Osteoblast (primary cell): ENCODE measurements around the gene ZNF212. TPM values are rescaled to one million over a fixed set of nuclear protein-coding genes. Genes with fewer than 3 reads are reported as not detected.

Experiments used
- DNase-seq: peaks from one replicate; pipeline ENCODE4 v3.0.0; 2011; ENCODE audit warnings: low spot score, mixed read lengths; ENCODE audit not compliant: insufficient read length; ENCODE audit errors: missing footprints
- H2AFZ ChIP-seq: 2 replicates; pipeline ENCODE4 v1.6.0; 2011; ENCODE audit warnings: mild to moderate bottlenecking, low read length
- H3K27ac ChIP-seq: 2 replicates; pipeline ENCODE4 v1.5.1; 2011; ENCODE audit warnings: mild to moderate bottlenecking, low read depth, low read length, moderate library complexity
- H3K27me3 ChIP-seq: 2 replicates; pipeline ENCODE4 v1.6.0; 2012; ENCODE audit warnings: mild to moderate bottlenecking, control low read depth, inconsistent platforms, low read length, moderate library complexity; ENCODE audit not compliant: insufficient read depth
- H3K36me3 ChIP-seq: 2 replicates; pipeline ENCODE4 v1.5.1; 2011; ENCODE audit warnings: mild to moderate bottlenecking, low read length, control low read depth, moderate library complexity; ENCODE audit not compliant: insufficient read depth
- H3K4me1 ChIP-seq: 2 replicates; pipeline ENCODE4 v1.5.1; 2011; ENCODE audit warnings: mild to moderate bottlenecking, low read length, control low read depth, moderate library complexity; ENCODE audit not compliant: insufficient read depth
- H3K4me2 ChIP-seq: 2 replicates; pipeline ENCODE4 v1.6.0; 2011; ENCODE audit warnings: mild to moderate bottlenecking, low read length; ENCODE audit not compliant: insufficient read depth
- H3K4me3 ChIP-seq: fragments of 200-600 bp; sonication (generic); 3 replicates; pipeline ENCODE4 v1.5.1; 2012; ENCODE audit warnings: mild to moderate bottlenecking, low read length, inconsistent platforms; ENCODE audit not compliant: insufficient read depth
- H3K79me2 ChIP-seq: 2 replicates; pipeline ENCODE4 v1.6.0; 2012; ENCODE audit warnings: mild to moderate bottlenecking, low read length, control low read depth, inconsistent platforms; ENCODE audit not compliant: insufficient read depth
- H3K9me3 ChIP-seq: 2 replicates; pipeline ENCODE4 v1.5.1; 2011; ENCODE audit warnings: low read depth, low read length, control low read depth
- H4K20me1 ChIP-seq: 2 replicates; pipeline ENCODE4 v1.6.0; 2012; ENCODE audit warnings: mild to moderate bottlenecking, low read length, control low read depth; ENCODE audit not compliant: insufficient read depth
- CTCF ChIP-seq: IDR thresholded peaks from 2 replicates; pipeline ENCODE4 v1.5.1; 2011; ENCODE audit warnings: mild to moderate bottlenecking, low read depth, low read length, moderate library complexity; ENCODE audit errors: extremely low read depth
- small RNA-seq: library from RNA; depleted of rRNA; stranded (forward); fragments of <200 nt; gene quantifications from one replicate; pipeline ENCODE3, GENCODE V24; 2012
- total RNA-seq: library from RNA; depleted of rRNA; stranded (reverse); fragments of >200 nt; gene quantifications from 2 replicates; pipeline ENCODE4 v1.2.3, GENCODE V29; 2012

ZNF212 gene
- total RNA-seq, 1 donor = 9.0 TPM

- no peaks in the 10 kb centered on the region for H4K20me1 ChIP-seq
- H3K27me3 ChIP-seq = no peaks in the 10 kb centered on the region
- no peak for TF ChIP-seq CTCF
- no peaks in the 10 kb centered on the region for H3K36me3 ChIP-seq
- H3K27ac ChIP-seq = no peak overlapping the region
- no peaks in the 10 kb centered on the region for H3K9me3 ChIP-seq
- no peak overlapping the region for H3K4me2 ChIP-seq
- H3K79me2 ChIP-seq = no peaks in the 10 kb centered on the region
- H3K4me1 ChIP-seq = peaks cover 3% of the 10 kb centered on the region
- no peak overlapping the region for H2AFZ ChIP-seq
- DNase-seq = no peak
- H3K4me3 ChIP-seq = no peak overlapping the region
Observed at GRCh38 chr7:149302222-149302621, 62.8 kb downstream of the ZNF212 start.

- H3K4me2 ChIP-seq = no peak overlapping the region
- no peaks in the 10 kb centered on the region for H3K36me3 ChIP-seq
- H4K20me1 ChIP-seq = no peaks in the 10 kb centered on the region
- H3K4me1 ChIP-seq = peaks cover 3% of the 10 kb centered on the region
- DNase-seq = no peak
- TF ChIP-seq CTCF = no peak
- H3K27me3 ChIP-seq = no peaks in the 10 kb centered on the region
- H3K9me3 ChIP-seq = no peaks in the 10 kb centered on the region
- H3K4me3 ChIP-seq = no peak overlapping the region
- no peak overlapping the region for H2AFZ ChIP-seq
- H3K27ac ChIP-seq = no peak overlapping the region
- H3K79me2 ChIP-seq = no peaks in the 10 kb centered on the region
Observed at GRCh38 chr7:149302865-149303264, 63.4 kb downstream of the ZNF212 start.

GRCh38 chr7:149304006-149304405, 64.6 kb downstream of the ZNF212 start:
- no peak overlapping the region for H3K27ac ChIP-seq
- no peak overlapping the region for H3K4me3 ChIP-seq
- no peak overlapping the region for H3K4me2 ChIP-seq
- H3K79me2 ChIP-seq = no peaks in the 10 kb centered on the region
- no peaks in the 10 kb centered on the region for H4K20me1 ChIP-seq
- no peaks in the 10 kb centered on the region for H3K9me3 ChIP-seq
- no peak for DNase-seq
- H3K36me3 ChIP-seq = no peaks in the 10 kb centered on the region
- peaks cover 3% of the 10 kb centered on the region for H3K4me1 ChIP-seq
- TF ChIP-seq CTCF = no peak
- no peak overlapping the region for H2AFZ ChIP-seq
- H3K27me3 ChIP-seq = no peaks in the 10 kb centered on the region

Small RNA genes lying within 50 kb of the gene (small RNA-seq; reads per million reads assigned to genes)
- not detected for gene AC004890.1

Other genes with a start within 250 kb of the ZNF212 start
- gene PDIA4, start 211.1 kb upstream of the ZNF212 start, total RNA-seq = 216 and 220 TPM in 2 replicates
- gene ZNF786, start 148.9 kb upstream of the ZNF212 start, total RNA-seq = 6.5 and 7.7 TPM in 2 replicates
- gene ZNF425, start 113.3 kb upstream of the ZNF212 start, total RNA-seq = 4.3 and 4.7 TPM in 2 replicates
- gene ZNF398, start 92.2 kb upstream of the ZNF212 start, total RNA-seq = 15.9 and 17.7 TPM in 2 replicates
- gene ZNF282, start 44.1 kb upstream of the ZNF212 start, total RNA-seq = 28.6 and 30.6 TPM in 2 replicates
- 13.3 and 13.4 TPM in 2 replicates for gene ZNF783, start 22.5 kb downstream of the ZNF212 start, total RNA-seq
- gene ZNF777, start 221.4 kb downstream of the ZNF212 start, total RNA-seq = 7.6 and 8.0 TPM in 2 replicates